H1 (cell line): Measurements from ENCODE around the gene COL5A1. TPM values are rescaled to one million over a fixed set of nuclear protein-coding genes. Genes with fewer than 3 reads are reported as not detected.

Source experiments
- FOSL1 ChIP-seq: IDR thresholded peaks from 2 replicates; pipeline ENCODE4 v1.6.1; 2011; ENCODE audit warnings: mild to moderate bottlenecking, low read depth, low read length, moderate library complexity; ENCODE audit not compliant: insufficient read depth
- KDM1A ChIP-seq: fragments of 200-600, 300-600 bp; sonication (generic); IDR thresholded peaks from 2 replicates; pipeline ENCODE4 v1.7.1; 2016; ENCODE audit warnings: mild to moderate bottlenecking, low read length, borderline replicate concordance
- POLR2AphosphoS5 ChIP-seq: IDR thresholded peaks from 2 replicates; pipeline ENCODE4 v1.6.1; 2011; ENCODE audit warnings: low read depth, low read length
- polyA plus RNA-seq, 7 experiments: library from polyadenylated mRNA; depleted of rRNA in 3 of 7; stranded (reverse) in 5 of 7; unstranded in 2 of 7; fragments of >200 nt in 5 of 7; fragments of 200-250 nt in 2 of 7; gene quantifications; 1 replicate in 5 of 7; 2 replicates in 1 of 7; 4 replicates in 1 of 7; pipeline versions ENCODE4 v1.2.1 to v1.2.3, GENCODE V29; 2011 to 2013; ENCODE audit warnings: missing spikeins in 2 of 7, mixed read lengths in 2 of 7
- total RNA-seq: library from RNA; stranded (reverse); fragmentation: NEBNext Ultra II Directional; extraction: Animal tissue kit (Norgen Biotek cat#: 25700); gene quantifications from 2 replicates; pipeline ENCODE4 v1.2.1, GENCODE V29; 2021

The COL5A1 gene
- total and polyA plus RNA-seq, 2 of the 8 experiments (the other 6 are each of a cell fraction or from before 2014, with no cell fraction given): 3.8 to 12.0 TPM

GRCh38 chr9:134660407-134660806 is 18.8 kb downstream of the COL5A1 start (continued):
- TF ChIP-seq POLR2AphosphoS5: no peak
- no peak for TF ChIP-seq FOSL1
- TF ChIP-seq KDM1A: 0 out of 2 replicates have a peak, but pooled peaks have one; percentile 60
